ENCODE measurements around the gene SLC2A11. TPM values are rescaled to one million over a fixed set of nuclear protein-coding genes. Genes with fewer than 3 reads are reported as not detected.
A peak's percentile ranks its signal among the peaks of the same experiment; 100 is the strongest.

Gene SLC2A11
- total and polyA plus RNA-seq, 9 of the 15 experiments (the other 6 are each of a cell fraction or from before 2014, with no cell fraction given) = 0.44 to 2.7 (median 2.1) TPM

DNA sequence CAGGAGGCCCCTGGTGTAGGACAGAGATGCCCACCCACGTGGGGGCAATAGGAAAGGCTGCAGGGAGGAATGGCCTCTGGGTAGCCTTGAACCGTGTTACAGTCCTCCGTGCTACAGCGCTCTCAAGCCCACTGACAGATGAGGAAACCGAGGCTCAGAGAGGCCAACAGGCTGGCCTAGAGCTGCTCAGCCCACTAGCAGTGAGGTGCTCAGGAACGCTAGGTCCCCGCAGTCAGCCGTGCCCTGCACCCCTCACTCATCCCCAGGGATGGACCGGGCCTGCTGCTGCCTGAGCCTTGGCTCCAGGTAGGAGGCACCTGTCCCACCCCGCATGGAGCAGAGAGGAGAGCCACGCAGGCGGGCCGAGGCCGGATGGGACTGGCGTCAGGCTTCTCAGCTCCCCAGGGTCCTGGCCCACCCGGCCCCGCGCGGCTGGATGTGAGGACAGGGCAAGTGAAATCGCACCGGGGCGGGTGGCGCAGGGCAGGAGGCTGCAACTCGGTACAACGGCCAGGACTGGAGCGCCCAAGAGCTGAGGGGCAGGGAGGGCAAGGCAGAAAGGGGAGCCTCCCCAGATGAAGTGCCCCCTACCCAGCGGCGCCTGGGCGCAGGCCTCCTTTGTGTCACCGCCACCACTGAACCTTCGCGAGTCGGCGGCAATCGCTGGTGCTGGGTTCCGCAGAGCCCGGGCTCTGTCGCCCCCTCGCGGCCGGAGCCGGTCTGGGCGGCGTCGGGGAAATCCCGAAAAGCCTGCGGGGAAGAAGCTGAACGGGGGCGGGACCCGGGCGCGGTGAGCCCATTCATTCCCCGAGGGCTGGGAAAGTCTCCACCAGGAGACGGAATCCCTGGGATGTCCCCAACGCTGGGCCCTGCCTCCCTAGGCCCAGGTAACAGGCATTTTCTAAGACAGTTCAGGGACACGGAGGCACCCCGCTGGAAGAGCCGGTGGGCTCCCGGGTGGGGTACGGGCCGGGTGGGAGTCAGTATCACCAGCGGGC is 8.4 kb upstream of the SLC2A11 start (continued):
- TF ChIP-seq, protein P1, sequence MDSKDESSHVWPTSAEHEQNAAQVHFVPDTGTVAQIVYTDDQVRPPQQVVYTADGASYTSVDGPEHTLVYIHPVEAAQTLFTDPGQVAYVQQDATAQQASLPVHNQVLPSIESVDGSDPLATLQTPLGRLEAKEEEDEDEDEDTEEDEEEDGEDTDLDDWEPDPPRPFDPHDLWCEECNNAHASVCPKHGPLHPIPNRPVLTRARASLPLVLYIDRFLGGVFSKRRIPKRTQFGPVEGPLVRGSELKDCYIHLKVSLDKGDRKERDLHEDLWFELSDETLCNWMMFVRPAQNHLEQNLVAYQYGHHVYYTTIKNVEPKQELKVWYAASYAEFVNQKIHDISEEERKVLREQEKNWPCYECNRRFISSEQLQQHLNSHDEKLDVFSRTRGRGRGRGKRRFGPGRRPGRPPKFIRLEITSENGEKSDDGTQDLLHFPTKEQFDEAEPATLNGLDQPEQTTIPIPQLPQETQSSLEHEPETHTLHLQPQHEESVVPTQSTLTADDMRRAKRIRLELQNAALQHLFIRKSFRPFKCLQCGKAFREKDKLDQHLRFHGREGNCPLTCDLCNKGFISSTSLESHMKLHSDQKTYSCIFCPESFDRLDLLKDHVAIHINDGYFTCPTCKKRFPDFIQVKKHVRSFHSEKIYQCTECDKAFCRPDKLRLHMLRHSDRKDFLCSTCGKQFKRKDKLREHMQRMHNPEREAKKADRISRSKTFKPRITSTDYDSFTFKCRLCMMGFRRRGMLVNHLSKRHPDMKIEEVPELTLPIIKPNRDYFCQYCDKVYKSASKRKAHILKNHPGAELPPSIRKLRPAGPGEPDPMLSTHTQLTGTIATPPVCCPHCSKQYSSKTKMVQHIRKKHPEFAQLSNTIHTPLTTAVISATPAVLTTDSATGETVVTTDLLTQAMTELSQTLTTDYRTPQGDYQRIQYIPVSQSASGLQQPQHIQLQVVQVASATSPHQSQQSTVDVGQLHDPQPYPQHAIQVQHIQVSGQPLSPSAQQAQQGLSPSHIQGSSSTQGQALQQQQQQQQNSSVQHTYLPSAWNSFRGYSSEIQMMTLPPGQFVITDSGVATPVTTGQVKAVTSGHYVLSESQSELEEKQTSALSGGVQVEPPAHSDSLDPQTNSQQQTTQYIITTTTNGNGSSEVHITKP (IDR thresholded peaks at IDR 0.05; ENCODE audit: partially characterized antibody) = no peak
- TF ChIP-seq, protein P2, sequence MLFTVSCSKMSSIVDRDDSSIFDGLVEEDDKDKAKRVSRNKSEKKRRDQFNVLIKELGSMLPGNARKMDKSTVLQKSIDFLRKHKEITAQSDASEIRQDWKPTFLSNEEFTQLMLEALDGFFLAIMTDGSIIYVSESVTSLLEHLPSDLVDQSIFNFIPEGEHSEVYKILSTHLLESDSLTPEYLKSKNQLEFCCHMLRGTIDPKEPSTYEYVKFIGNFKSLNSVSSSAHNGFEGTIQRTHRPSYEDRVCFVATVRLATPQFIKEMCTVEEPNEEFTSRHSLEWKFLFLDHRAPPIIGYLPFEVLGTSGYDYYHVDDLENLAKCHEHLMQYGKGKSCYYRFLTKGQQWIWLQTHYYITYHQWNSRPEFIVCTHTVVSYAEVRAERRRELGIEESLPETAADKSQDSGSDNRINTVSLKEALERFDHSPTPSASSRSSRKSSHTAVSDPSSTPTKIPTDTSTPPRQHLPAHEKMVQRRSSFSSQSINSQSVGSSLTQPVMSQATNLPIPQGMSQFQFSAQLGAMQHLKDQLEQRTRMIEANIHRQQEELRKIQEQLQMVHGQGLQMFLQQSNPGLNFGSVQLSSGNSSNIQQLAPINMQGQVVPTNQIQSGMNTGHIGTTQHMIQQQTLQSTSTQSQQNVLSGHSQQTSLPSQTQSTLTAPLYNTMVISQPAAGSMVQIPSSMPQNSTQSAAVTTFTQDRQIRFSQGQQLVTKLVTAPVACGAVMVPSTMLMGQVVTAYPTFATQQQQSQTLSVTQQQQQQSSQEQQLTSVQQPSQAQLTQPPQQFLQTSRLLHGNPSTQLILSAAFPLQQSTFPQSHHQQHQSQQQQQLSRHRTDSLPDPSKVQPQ (CRISPR knock-in tag; IDR thresholded peaks at IDR 0.05; ENCODE audit: borderline replicate concordance) = no peak
- no peak for TF ChIP-seq NFIC (IDR thresholded peaks at IDR 0.05)
- no peak for TF ChIP-seq PHB2 (IDR thresholded peaks at IDR 0.05; ENCODE audit: low read depth)
- no peak for TF ChIP-seq ETS2 (tag; IDR thresholded peaks at IDR 0.05; ENCODE audit: borderline replicate concordance, poor library complexity, severe bottlenecking)
- no peak for TF ChIP-seq ZNF121 (CRISPR knock-in tag; conservative IDR thresholded peaks at IDR 0.05)
- TF ChIP-seq STAG1 (CRISPR knock-in tag; IDR thresholded peaks at IDR 0.05; ENCODE audit: borderline replicate concordance) = peak; percentile 90
- TF ChIP-seq ZNF24 (IDR thresholded peaks at IDR 0.05) = no peak
- TF ChIP-seq, protein P3, sequence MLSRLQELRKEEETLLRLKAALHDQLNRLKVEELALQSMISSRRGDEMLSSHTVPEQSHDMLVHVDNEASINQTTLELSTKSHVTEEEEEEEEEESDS (CRISPR knock-in tag; IDR thresholded peaks at IDR 0.05) = no peak
- no peak for TF ChIP-seq CHCHD3 (CRISPR knock-in tag; IDR thresholded peaks at IDR 0.05)
- no peak for TF ChIP-seq BCL6 (CRISPR knock-in tag; IDR thresholded peaks at IDR 0.05)
- peak in 1 of 3 experiments; percentile 44 for TF ChIP-seq YY1 (IDR thresholded peaks at IDR 0.05; ENCODE audit: borderline replicate concordance in 1 of 3, control insufficient read depth in 1 of 3, extremely low read depth in 1 of 3, insufficient read depth in 3 of 3, insufficient read length in 1 of 3, insufficient replicate concordance in 2 of 3, low read depth in 1 of 3, low read length in 2 of 3)
- no peak for TF ChIP-seq HMGN3 (IDR thresholded peaks at IDR 0.05; ENCODE audit: borderline replicate concordance, extremely low read depth, insufficient read length, low read depth, low read length)
- TF ChIP-seq, protein P4, sequence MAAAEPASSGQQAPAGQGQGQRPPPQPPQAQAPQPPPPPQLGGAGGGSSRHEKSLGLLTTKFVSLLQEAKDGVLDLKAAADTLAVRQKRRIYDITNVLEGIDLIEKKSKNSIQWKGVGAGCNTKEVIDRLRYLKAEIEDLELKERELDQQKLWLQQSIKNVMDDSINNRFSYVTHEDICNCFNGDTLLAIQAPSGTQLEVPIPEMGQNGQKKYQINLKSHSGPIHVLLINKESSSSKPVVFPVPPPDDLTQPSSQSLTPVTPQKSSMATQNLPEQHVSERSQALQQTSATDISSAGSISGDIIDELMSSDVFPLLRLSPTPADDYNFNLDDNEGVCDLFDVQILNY (CRISPR knock-in tag; IDR thresholded peaks at IDR 0.05) = no peak
- no peak for TF ChIP-seq ETV5 (CRISPR knock-in tag; IDR thresholded peaks at IDR 0.05; ENCODE audit: low read depth)
- no peak for TF ChIP-seq IRF2 (CRISPR knock-in tag; IDR thresholded peaks at IDR 0.05)
- no peak for TF ChIP-seq TAF9B (IDR thresholded peaks at IDR 0.05; ENCODE audit: partially characterized antibody)
- peak in 1 of 2 experiments; percentile 55; a peak in 2 of 4 replicates for TF ChIP-seq MAZ (CRISPR knock-in tag; conservative IDR thresholded peaks at IDR 0.05 in 1 of 2, IDR thresholded peaks at IDR 0.05 in 1 of 2)
- peak; percentile 29; the same call in 1 of the 2 replicates for TF ChIP-seq CC2D1A (IDR thresholded peaks at IDR 0.05)
